ENCODE measurements around the gene AKT2.

- TF ChIP-seq CTCF (IDR thresholded peaks at IDR 0.05) (no peak), POLR2A (IDR thresholded peaks at IDR 0.05) (no peak)
Measured at GRCh38 chr19:40192758-40193586, 92.2 kb downstream of the AKT2 start.
